HG03196 (cell line): Measurements from ENCODE around the gene CD79A.

Experiments
- ATAC-seq: cut with Tn5 transposase; IDR thresholded peaks from one replicate; pipeline ENCODE4 v1.9.1; 2021; ENCODE audit not compliant: unreplicated experiment

Gene CD79A

DNA sequence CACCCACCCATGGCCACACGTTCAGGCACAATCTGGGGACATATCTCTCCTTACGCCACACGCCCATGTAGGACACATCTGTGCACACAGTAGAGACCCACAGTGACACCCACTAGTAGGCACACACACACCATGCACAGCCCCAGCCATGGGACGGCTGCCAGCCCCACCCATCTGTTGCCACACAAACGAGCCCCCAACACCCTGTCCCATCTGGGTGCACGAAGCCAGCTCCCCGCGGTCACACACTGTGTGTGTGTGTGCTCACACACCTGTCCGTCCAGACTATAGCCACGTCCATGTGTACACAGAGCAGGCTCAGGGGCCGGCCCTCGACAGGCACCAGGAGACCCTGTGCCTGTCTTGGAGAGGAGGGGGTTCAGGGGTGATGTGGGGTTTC lies 40.6 kb downstream of the CD79A start:
- ATAC-seq: no peak

DNA sequence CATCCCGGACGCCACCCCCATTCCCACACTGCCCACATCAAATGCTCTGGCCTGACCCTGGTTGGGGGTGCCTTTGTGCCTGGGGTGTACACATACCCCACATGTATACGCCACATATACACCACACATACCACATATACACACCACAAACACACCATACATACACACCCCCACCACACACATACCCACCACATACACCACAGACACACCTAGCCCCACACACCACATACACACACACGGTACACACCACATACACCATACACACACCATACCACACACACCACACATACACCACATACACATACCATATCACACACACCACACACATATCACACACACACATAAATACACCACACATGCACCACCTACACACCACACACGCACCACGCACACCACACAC lies 41.0 kb downstream of the CD79A start:
- no peak for ATAC-seq

DNA sequence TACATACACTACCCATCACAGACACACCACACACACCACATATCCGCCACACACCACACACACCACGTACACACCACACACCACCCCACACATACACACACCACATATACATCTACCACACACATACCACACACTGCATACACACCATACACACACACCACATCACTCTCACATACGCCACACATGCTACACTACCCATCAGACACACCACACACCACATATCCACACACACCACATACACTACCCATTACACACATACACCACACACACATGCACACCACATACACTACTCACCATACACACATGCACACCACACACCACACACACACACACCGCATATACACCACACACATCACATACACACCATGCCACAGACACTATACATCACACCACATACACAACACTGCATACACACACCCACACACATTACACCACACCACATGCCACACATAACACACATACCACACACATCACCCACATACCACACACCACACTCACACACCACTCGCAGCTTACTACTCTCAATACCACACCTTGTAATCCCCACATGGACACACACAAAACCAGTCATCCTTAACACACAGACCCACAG lies 41.7 kb downstream of the CD79A start:
- no peak for ATAC-seq

DNA sequence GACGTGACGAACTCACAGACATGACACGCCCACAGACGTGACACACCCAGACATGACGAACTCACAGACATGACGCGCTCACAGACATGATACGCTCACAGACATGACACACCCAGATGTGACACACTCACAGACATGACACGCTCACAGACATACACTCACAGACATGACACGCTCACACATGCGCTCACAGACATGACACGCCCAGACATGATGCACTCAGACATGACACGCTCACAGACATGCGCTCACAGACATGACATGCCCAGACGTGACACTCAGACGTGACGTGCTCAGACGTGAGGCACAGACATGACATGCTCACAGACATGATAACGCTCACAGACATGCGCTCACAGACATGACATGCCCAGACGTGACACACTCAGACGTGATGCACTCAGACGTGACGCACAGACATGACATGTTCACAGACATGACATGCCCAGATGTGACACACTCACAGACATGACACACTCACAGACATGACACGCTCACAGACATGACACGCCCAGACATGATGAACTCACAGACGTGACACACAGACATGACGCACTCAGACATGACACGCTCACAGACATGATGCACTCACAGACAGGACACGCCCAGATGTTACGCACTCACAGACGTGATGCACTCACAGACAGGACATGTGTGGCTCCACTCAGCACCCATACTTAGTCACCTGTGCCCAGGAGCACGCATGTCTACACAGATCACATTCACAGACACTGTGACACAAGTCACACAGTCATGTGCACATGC lies 43.1 kb downstream of the CD79A start:
- ATAC-seq: no peak

GRCh38 chr19:41920882-41921576 lies 44.0 kb downstream of the CD79A start:
- no peak for ATAC-seq

GRCh38 chr19:41921577-41922576 lies 44.8 kb downstream of the CD79A start:
- no peak for ATAC-seq

DNA sequence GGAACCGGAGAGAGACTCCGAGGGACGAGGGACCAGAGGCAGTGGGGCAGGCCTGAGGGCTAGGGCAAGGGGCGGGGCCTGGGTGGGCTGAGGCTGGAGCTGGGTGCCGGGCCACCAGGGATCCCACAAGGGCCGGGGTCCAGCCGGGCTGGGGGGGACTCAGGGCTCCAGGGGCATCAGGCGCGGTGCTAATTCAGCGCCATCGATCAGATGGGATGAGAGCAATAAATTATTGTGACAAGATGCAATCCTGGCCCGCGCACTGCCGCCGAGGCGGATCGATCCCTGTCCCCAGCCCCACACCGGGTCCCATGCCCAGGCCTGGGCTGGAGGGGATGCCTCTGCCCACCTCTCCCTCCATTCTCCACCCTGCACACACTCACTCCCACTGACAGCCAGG lies 45.5 kb downstream of the CD79A start:
- no peak for ATAC-seq

- ATAC-seq: no peak
These were observed 46.1 kb downstream of the CD79A start for GRCh38 chr19:41923045-41923788.

DNA sequence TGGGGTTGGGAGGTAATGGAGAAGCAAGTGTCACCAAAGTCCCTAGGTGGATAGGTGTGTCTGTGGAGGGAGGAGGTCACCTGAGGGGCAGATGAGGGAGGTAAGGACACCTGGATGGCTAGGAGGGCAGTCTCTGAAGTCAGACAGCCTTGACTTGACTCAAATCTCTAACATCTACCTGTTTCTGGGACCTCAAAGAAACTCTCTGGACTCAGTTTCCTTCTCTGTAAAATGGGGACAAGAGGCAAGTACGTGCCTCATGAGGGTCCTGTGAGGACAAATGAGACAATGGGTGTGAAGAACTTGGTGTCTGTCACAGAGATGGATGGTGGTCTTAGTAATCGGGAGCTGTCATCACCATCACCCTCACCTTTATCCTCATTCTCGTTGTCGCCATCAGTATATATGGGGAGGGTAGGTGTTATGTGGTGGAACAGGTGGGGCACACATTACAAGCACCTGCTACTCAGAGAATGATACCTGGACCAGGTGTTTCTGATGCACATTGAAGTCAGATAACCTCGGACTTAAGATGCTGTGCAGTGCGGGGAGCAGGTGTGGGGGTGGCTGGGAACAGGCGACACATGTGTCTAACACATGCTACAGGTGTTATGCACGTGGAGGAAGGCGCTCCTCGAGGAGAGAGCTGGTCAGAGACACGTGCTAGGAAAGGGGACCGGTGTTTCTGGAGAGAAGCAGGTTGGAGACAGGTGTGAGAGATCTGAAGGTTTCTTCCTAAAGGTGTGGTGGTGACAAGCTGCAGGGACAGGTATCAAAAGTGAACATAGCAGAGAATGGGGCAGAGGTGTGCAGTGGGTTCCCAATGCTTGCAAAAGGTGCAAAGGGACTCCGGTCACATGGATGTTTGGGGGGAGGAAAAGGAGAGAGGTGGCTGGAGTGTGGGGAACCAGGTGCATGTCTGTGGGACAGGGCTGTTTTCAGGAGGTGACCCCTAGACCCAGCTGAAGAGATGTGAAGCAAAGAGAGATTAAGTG lies 47.4 kb downstream of the CD79A start:
- ATAC-seq: no peak

- ATAC-seq: no peak
These were observed 48.3 kb downstream of the CD79A start for GRCh38 chr19:41925208-41926003.

DNA sequence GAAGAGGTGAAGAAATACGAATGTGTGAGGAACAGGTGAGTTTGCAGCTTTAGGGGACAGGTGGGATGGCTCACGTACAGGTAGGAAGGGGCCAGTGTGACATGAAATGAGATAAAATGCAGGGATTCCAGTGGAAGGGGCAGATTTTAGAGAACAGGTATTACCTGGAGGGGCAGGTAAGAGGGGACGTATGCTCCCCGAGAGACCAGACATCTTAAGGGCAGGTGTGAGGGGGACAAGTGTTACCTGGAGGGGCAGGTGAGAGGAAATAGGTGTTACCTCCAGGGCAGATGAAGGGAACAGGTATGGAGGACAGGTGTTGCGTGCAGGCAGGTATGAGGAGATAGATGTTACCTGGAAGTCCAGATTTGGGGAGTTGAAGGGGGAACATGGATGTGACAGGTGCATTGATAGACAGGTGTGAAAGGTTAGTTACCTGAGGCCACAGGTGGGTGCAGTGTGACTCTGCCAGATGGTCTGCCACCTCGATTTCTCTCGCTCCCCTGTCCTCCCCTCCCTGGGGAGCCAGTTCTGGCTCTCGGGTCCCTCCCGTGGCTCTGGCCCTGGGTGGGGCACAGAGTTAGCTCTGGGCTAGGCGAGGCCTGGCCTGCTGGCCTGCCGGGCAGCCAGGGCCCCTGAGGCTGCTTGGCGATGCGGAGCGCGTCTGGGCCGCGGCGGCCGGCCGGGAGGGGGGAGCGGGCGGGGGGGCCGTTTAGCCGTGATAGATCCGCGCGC lies 49.1 kb downstream of the CD79A start:
- ATAC-seq: no peak

GRCh38 chr19:41926763-41927496 lies 49.9 kb downstream of the CD79A start:
- no peak for ATAC-seq

GRCh38 chr19:41927497-41928192 lies 50.6 kb downstream of the CD79A start:
- no peak for ATAC-seq

- no peak for ATAC-seq
These were observed 51.2 kb downstream of the CD79A start, which contains the start of gene ERFL for GRCh38 chr19:41928221-41928683. Gene ERFL, minus strand, starts transcription at chr19:41928449. Its CDS starts 15,530 bp downstream, at chr19:41912919.

- no peak for ATAC-seq
These were observed 51.9 kb downstream of the CD79A start for GRCh38 chr19:41928754-41929535.
